DMS114 treated with DMSO at 0.1 percent for 48 hours (cell line): ENCODE measurements around the gene URB1.
"Not testable (repeated sequence)": the region's sequence is repeated elsewhere in the genome, so short reads cannot be mapped to it uniquely, and the experiment has no call there.

Experiments used
- DNase-seq: peaks from one replicate; lab custom pipeline; 2025; ENCODE audit not compliant: unreplicated experiment; lab: John Stamatoyannopoulos, UW

Gene URB1

DNA sequence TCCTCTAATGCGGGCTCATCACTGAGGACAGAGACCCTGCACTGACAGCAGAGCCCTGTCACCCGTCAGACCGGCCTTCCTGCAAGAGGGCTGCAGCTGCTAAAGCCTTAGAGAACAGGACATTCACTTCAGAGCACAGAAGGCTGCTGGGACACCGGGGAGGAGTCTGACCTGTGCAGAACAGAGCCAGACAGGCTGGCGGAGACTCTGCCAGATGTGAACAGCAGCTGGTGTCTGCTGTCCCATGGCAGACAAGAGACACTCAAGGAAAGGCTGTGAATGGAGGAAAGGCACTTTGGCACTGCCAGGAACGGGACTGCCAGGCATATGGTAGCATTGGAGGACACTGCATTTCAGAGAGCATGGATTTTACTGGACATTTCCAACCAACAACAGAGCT is 72.8 kb downstream of the URB1 start:
- DNase-seq, result no peak

DNA sequence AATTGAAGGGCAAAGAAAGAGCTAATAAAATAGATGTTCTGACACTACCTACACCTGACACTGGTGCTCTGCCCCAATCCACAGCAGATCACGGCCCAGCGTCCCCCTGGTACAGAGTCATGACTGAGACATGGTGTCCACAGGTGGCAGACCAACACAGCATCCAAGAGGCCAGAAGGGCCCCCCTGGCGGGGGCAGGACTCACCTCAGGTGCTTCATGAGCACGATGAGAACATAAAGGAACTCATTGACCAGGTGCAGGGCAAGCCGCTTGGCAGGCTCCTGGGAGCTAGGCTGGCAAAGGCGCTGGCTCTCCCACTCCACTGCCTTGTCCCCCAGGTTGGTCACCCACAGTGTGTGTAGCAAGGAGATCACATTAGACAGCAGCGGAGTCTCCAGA is 73.8 kb downstream of the URB1 start:
- no peak for DNase-seq

- DNase-seq, result no peak
Measured at GRCh38 chr21:32317726-32318125, 75.1 kb downstream of the URB1 start.

GRCh38 chr21:32316361-32317215 is 76.2 kb downstream of the URB1 start:
- no peak for DNase-seq

- no peak for DNase-seq
Measured at GRCh38 chr21:32315511-32316281, 77.1 kb downstream of the URB1 start.

DNA sequence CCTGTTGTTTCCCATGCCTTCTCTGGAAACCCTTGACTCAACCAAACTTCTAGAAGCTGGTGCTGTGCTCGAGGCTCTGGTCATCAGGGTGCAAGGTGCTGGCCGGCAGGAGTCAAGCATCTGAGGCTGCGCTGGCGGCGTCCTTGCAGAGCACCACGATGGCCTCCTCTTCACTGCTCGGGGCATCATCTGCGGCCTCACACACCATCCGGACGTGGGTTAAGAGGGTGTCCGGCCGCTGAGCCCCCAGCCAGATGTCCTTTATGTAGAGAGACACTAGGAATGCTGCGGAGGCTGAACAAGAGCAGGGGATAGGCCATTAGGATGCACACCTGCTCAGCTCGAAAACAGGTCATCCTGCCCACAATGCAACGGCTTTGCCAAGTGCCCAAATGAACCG is 78.0 kb downstream of the URB1 start:
- DNase-seq, result no peak

DNA sequence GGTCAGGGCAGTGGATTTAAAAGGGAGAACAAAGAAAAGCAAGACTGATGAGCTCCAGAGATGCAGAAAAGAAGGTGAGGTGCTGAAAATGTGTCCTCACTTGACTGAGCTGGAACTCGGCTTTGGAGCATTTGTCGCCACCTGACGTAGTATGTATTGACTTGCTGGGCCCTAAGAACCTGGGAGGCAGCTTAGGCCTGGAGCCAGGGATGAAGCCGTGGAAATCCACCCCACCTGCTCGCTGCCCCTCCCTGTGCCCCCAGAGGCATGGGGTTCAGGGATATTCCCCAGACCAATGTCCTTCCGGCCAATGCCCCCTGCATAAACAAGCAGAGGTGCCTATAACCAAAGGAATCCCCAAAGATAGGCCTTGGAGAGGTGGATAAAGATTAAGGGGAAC is 79.8 kb downstream of the URB1 start:
- DNase-seq, result no peak

DNA sequence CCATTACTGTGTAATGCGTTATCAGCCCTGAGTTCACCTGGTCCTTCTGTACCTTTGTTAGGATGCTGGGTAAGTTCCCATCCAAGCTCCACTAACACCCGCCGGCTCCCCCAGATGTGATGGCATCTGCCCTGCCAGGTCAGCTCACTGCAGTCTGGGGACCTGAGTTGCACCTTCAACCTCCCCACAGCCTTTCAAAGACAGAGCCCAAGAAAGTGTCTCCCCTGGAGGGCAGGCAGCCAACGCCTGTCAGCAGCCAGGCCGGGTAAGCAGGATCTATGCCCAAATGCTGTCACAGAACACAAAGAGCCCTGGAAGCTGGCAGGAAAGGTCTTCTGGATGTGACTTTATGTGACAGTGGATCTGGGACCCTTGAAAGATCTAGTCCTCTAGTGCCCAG is 80.5 kb downstream of the URB1 start:
- no peak for DNase-seq

GRCh38 chr21:32311621-32312020 is 81.2 kb downstream of the URB1 start:
- no peak for DNase-seq

- not testable (repeated sequence) for DNase-seq
Measured at GRCh38 chr21:32310976-32311375, 81.8 kb downstream of the URB1 start.

GRCh38 chr21:32309906-32310460 is 82.8 kb downstream of the URB1 start:
- DNase-seq, result no peak

DNA sequence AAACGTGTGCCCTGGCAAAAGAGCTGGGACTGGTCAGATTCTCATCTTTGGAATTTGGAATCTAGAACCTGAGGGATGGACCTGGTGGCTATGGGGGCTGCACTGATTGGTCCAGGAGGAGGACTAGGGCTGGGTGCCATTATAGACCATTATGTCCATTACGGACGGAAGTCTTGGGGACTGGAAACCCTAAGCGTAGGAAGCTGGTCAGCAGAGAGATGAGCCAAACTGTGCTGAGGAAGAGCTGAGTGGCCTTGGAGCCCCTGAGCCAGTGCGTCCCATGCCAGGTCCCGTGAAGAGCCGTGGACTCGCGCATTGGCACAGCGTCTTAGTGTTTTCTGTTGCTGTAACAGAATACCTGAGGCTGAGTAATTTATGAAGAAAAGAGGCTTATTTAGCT is 84.1 kb downstream of the URB1 start:
- DNase-seq, result no peak

- no peak for DNase-seq
Measured at GRCh38 chr21:32307706-32308105, 85.1 kb downstream of the URB1 start.

- no peak for DNase-seq
Measured at GRCh38 chr21:32306021-32306780, 86.6 kb downstream of the URB1 start.

DNA sequence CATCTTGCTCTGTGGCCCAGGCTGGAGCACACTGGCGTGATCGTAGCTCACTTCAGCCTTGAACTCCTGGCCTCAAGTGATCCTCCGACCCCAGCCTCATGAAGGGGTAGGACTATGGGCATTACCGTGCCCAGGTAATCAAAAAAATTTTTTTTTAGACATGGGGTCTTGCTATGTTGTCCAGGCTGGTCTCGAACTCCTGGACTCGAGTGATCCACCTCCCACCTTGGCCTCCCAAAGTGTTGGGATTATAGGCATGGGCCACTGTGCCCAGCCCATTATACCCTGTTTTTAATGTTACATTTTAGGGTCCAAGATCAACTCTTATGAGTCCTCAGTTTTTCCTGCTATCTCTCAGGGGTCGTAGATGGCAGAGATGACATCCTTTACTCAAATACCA is 87.8 kb downstream of the URB1 start:
- no peak for DNase-seq

DNA sequence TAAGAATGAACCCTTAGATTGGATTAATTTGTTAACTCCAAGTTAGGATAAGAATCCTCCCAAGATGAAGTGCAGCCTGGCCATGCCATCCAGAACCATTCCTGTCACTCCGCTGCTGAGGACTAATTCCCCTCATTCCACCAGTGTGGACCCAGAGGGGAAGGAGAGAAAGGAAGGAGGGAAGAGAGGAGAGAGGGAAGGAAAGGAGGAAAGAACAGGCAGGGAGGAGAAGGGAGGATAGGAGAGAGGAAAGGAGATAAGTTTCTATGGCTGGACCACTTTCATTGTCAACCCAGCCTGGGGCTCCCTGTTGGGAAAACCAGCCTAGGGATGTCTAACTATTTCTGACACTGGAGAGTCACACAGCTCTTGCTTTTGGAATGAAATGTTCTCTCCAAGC is 89.4 kb downstream of the URB1 start:
- no peak for DNase-seq

DNA sequence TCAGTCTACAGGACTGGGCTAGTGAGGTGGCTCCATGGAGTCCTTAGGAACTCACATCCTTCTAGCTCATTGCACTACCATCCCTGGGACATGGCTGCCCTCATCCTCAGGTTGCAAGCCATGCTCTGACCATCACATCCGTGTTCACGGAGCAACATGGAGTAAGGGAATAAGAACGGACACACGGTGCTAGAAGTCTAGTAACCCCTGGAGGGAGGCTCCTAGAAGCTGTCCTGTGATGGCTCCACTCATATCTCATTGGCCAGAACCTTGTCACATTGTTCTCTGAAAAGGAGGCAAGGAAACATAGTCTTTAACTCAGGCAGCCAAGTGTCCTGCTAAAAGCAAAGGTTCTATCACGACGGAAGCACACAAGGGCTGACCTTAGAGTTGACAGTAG is 90.3 kb downstream of the URB1 start:
- DNase-seq, result no peak

- no peak for DNase-seq
Measured at GRCh38 chr21:32301596-32301995, 91.2 kb downstream of the URB1 start.

DNA sequence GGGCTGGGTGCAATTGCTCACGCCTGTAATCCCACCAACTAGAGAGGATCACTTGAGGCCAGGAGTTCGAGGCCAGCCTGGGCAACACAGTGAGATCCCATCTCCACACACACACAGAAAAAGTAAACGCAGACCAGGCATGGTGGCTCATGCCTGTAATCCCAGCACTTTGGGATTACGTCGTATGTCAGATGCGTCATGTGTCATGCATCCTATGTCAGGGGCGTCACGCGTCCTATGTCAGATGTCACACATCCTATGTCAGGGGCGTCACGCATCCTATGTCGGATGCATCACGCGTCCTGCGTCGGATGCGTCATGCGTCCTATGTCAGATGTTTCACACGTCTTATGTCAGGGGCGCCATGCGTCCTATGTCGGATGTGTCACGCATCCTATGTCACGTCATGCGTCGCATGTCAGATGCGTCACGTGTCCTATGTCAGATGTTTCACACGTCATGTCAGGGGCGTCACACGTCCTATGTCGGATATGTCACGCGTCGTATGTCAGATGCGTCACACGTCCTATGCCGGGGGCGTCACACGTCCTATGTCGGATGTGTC is 92.6 kb downstream of the URB1 start:
- no peak for DNase-seq

DNA sequence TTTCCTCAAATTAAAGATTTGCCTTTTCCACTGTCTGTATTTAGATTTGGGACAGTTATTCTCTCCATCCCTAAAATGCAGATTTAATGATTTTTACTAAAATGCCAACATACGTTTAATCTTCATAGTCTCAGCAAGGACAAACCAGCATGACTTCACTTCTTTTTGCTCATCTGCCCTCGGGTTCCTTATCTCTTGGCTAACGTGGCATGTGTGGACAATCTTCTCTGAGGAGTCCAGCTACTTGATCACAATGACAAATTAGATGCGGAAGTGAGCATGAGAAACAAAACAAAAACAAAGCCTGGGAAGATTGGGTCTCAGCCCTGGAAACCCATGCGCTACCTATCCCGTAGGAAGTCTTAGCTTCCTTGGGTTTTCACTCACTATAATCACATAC is 93.1 kb downstream of the URB1 start:
- DNase-seq, result no peak

DNA sequence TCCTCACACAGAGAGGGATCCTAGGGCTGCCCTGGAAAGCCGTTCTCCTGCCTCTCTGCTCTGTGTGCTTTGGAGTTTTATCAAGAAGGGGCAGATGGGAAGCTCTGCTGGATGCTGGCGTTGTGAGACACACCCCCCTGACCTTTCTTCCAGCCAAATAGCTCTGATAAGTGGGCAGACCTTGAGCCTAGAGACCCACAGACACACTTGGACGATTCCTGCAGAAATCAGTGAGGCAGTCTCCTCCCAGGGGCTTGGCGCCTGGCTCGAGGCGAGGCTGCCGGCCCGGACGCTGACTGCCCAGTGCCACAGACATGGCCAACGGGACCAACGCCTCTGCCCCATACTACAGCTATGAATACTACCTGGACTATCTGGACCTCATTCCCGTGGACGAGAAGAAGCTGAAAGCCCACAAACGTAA is 94.1 kb downstream of the URB1 start, which contains the start of gene MRAP:
Gene MRAP (plus strand): TSS at position 198 of the 424 bp plus-strand sequence. CDS start 117 bp downstream, at position 315.
- DNase-seq, result no peak
